GM12878 (cell line): ENCODE measurements around the gene CFDP1. TPM values are rescaled to one million over a fixed set of nuclear protein-coding genes. Genes with fewer than 3 reads are reported as not detected.

Source experiments
- ATAC-seq: fragments of 200-7000 bp; cut with Tn5 transposase; 3 replicates; pipeline ENCODE4 v1.9.1; 2020; ENCODE audit warnings: mild to moderate bottlenecking, moderate library complexity
- BruUV-seq: library from RNA; stranded (reverse); fragments of 400-500 nt; replicated peaks from 2 replicates; lab custom pipeline; 2021; lab: Mats Ljungman, UMichigan
- CTCF ChIA-PET: fragments of 300-600 bp; sonication (Branson Sonifier 250); formaldehyde crosslinking; extraction: SDS; loops from one replicate; lab custom pipeline; 2021; ENCODE audit warnings: inconsistent platforms; lab: Yijun Ruan, JAX
- POLR2A ChIA-PET: fragments of 350-600 bp; formaldehyde crosslinking; extraction: SDS; loops from one replicate; lab custom pipeline; 2021; ENCODE audit warnings: inconsistent platforms; lab: Charles Lee
- RAD21 ChIA-PET: fragments of 300-600 bp; sonication (Branson Sonifier 250); formaldehyde crosslinking; loops from one replicate; lab custom pipeline; 2023; ENCODE audit warnings: antibody characterized with exemption; ENCODE audit not compliant: unreplicated experiment; lab: Charles Lee
- SMC1A ChIA-PET: fragments of 300-600 bp; sonication (Branson Sonifier 250); formaldehyde crosslinking; loops from one replicate; lab custom pipeline; 2023; ENCODE audit not compliant: unreplicated experiment, uncharacterized antibody; lab: Charles Lee
- DNase-seq: peaks from one replicate; pipeline ENCODE4 v3.0.0-alpha.2; 2011; ENCODE audit warnings: low read depth, low spot score
- FAIRE-seq: peaks from 3 replicates; lab custom pipeline; 2011; peaks lifted over from hg19 to GRCh38; lab: Jason Lieb, UNC
- H2AFZ ChIP-seq: 2 replicates; pipeline ENCODE4 v1.6.0; 2011; ENCODE audit warnings: low read depth, low read length, control low read depth; ENCODE audit not compliant: control insufficient read depth
- H3K27ac ChIP-seq: 2 replicates; pipeline ENCODE4 v1.5.1; 2011; ENCODE audit warnings: control low read depth; ENCODE audit not compliant: control insufficient read depth, insufficient read depth
- H3K27me3 ChIP-seq, 2 experiments: replicated peaks in 1 of 2; 2 replicates each; pipeline versions ENCODE4 v1.6.0 to v1.6.1; 2011; ENCODE audit warnings: low read length in 1 of 2; ENCODE audit not compliant: control insufficient read depth in 2 of 2, insufficient read depth in 2 of 2
- H3K36me3 ChIP-seq, 2 experiments: 2 replicates each; pipeline ENCODE4 v1.5.1; 2011; ENCODE audit warnings: low read length in 1 of 2; ENCODE audit not compliant: control insufficient read depth in 2 of 2, insufficient read depth in 2 of 2
- H3K4me1 ChIP-seq: 2 replicates; pipeline ENCODE4 v1.6.1; 2011; ENCODE audit warnings: mild to moderate bottlenecking, low read length, moderate library complexity, mixed read lengths; ENCODE audit not compliant: control insufficient read depth, insufficient read depth
- H3K4me2 ChIP-seq: 2 replicates; pipeline ENCODE4 v1.6.0; 2011; ENCODE audit warnings: control low read depth; ENCODE audit not compliant: control insufficient read depth, insufficient read depth
- H3K4me3 ChIP-seq: fragments of 200-600 bp; sonication (generic); 2 replicates; pipeline ENCODE4 v1.5.1; 2016
- H3K79me2 ChIP-seq: 2 replicates; pipeline ENCODE4 v1.6.0; 2011; ENCODE audit warnings: low read length; ENCODE audit not compliant: control insufficient read depth, insufficient read depth
- H3K9ac ChIP-seq: 2 replicates; pipeline ENCODE4 v1.8.0; 2011; ENCODE audit warnings: low read length, control low read depth, mixed read lengths; ENCODE audit not compliant: control insufficient read depth, insufficient read depth
- H3K9me3 ChIP-seq: replicated peaks from 3 replicates; pipeline ENCODE4 v1.5.1; 2011; ENCODE audit warnings: mild to moderate bottlenecking, low read length; ENCODE audit not compliant: control insufficient read depth, insufficient read depth
- H4K20me1 ChIP-seq: 2 replicates; pipeline ENCODE4 v1.6.0; 2011; ENCODE audit not compliant: control insufficient read depth, insufficient read depth
- CBFB ChIP-seq: IDR thresholded peaks from 2 replicates; pipeline ENCODE4 v1.6.1; 2016; ENCODE audit warnings: antibody characterized with exemption, low read depth
- CHD2 ChIP-seq: IDR thresholded peaks from 2 replicates; pipeline ENCODE4 v1.6.1; 2011; ENCODE audit warnings: low read depth, low read length, improper control_type of control experiment, borderline replicate concordance
- CTCF ChIP-seq, 3 experiments: IDR thresholded peaks in 2 of 3; conservative IDR thresholded peaks in 1 of 3; 2 replicates each; pipeline ENCODE4 v1.5.1; 2011; ENCODE audit warnings: low read depth in 3 of 3, low read length in 3 of 3, mild to moderate bottlenecking in 3 of 3, control low read depth in 2 of 3, moderate library complexity in 2 of 3, inconsistent platforms in 1 of 3, mixed read lengths in 1 of 3; ENCODE audit not compliant: control insufficient read depth in 2 of 3, insufficient read depth in 1 of 3; ENCODE audit errors: extremely low read depth in 1 of 3
- EGR1 ChIP-seq, 2 experiments: IDR thresholded peaks; 1 replicate in 1 of 2; 2 replicates in 1 of 2; pipeline ENCODE4 v1.6.1; 2011 to 2012; ENCODE audit warnings: low read depth in 2 of 2, low read length in 2 of 2, borderline replicate concordance in 1 of 2, mild to moderate bottlenecking in 1 of 2, moderate library complexity in 1 of 2
- EP300 ChIP-seq, 2 experiments: fragments of 150-350 bp in 1 of 2; IDR thresholded peaks; 2 replicates each; pipeline ENCODE4 v1.6.1; 2011 to 2012; ENCODE audit warnings: low read depth in 2 of 2, low read length in 2 of 2, borderline replicate concordance in 1 of 2, improper control_type of control experiment in 1 of 2, inconsistent platforms in 1 of 2; ENCODE audit not compliant: control insufficient read depth in 1 of 2
- HDAC2 ChIP-seq: fragments of 200-600 bp; sonication (generic); IDR thresholded peaks from 2 replicates; pipeline ENCODE4 v1.6.1; 2017
- IRF4 ChIP-seq: IDR thresholded peaks from 2 replicates; pipeline ENCODE4 v1.6.1; 2011; ENCODE audit warnings: low read depth, low read length
- LARP7 ChIP-seq: fragments of 450-650 bp; IDR thresholded peaks from 2 replicates; pipeline ENCODE4 v1.6.1; 2017; ENCODE audit warnings: mild to moderate bottlenecking
- POLR2AphosphoS2 ChIP-seq: IDR thresholded peaks from 2 replicates; pipeline ENCODE4 v1.6.1; 2011; ENCODE audit warnings: low read depth, mild to moderate bottlenecking, low read length, improper control_type of control experiment, moderate library complexity
- ZNF687 ChIP-seq: fragments of 450-650 bp; IDR thresholded peaks from 2 replicates; pipeline ENCODE4 v1.6.1; 2017; ENCODE audit warnings: mild to moderate bottlenecking, moderate library complexity
- WGBS: methylation state at CpG from one replicate; pipeline ENCODE4 v1.1.6; 2016; ENCODE audit warnings: low lambda C conversion rate; ENCODE audit not compliant: insufficient replicate concordance, insufficient coverage; ENCODE audit errors: missing lambda C conversion rate; 5-methylcytosine and 5-hydroxymethylcytosine counted together
- in situ Hi-C: fragments of 300-500 bp; cut with MboI; formaldehyde crosslinking; loops from 9 replicates; pipeline ENCODE4 v1.14.3; 2018; ENCODE audit warnings: mixed read lengths
- intact Hi-C: fragments of 100-400 bp; cut with micrococcal nuclease; formaldehyde crosslinking; loops from one replicate; pipeline ENCODE4 v1.14.2; 2022; ENCODE audit not compliant: unreplicated experiment
- polyA plus RNA-seq, 11 experiments: library from polyadenylated mRNA; depleted of rRNA in 4 of 11; unstranded in 6 of 11; stranded (reverse) in 5 of 11; fragments of >200 nt; fragmentation: Nextera tagmentation in 4 of 11; fragmentation: Illumina TruSeq in 1 of 11; extraction: Ambion mirVana in 4 of 11; extraction: Trizol in 1 of 11; gene quantifications; 1 replicate in 1 of 11; 2 replicates in 10 of 11; pipeline versions ENCODE4 v1.2.1 to v1.2.3, GENCODE V29; 2011 to 2016; ENCODE audit warnings: inconsistent platforms in 2 of 11, missing spikeins in 2 of 11, low read depth in 1 of 11
- total RNA-seq, 4 experiments: library from RNA; depleted of rRNA in 3 of 4; stranded (reverse); fragments of >200 nt in 3 of 4; fragmentation: Illumina TruSeq in 1 of 4; extraction: Trizol in 1 of 4; gene quantifications; 2 replicates each; pipeline versions ENCODE4 v1.2.1 to v1.2.3, GENCODE V29; 2013 to 2021
- TF ChIP-seq, protein P1 (sequence below): IDR thresholded peaks from 2 replicates; pipeline ENCODE4 v1.6.1; 2011; ENCODE audit warnings: borderline replicate concordance, low read depth, mild to moderate bottlenecking, moderate library complexity, mixed read lengths, low read length; ENCODE audit not compliant: insufficient read depth; ENCODE audit errors: extremely low read length
- TF ChIP-seq, protein P2 (sequence below): fragments of 450-650 bp; IDR thresholded peaks from 2 replicates; pipeline ENCODE4 v1.6.1; 2016; ENCODE audit warnings: mild to moderate bottlenecking

CFDP1 gene
- total and polyA plus RNA-seq, 10 of the 15 experiments (the other 5 are each of a cell fraction or from before 2014, with no cell fraction given) = 22.3 to 64.8 (median 36.7) TPM

DNA sequence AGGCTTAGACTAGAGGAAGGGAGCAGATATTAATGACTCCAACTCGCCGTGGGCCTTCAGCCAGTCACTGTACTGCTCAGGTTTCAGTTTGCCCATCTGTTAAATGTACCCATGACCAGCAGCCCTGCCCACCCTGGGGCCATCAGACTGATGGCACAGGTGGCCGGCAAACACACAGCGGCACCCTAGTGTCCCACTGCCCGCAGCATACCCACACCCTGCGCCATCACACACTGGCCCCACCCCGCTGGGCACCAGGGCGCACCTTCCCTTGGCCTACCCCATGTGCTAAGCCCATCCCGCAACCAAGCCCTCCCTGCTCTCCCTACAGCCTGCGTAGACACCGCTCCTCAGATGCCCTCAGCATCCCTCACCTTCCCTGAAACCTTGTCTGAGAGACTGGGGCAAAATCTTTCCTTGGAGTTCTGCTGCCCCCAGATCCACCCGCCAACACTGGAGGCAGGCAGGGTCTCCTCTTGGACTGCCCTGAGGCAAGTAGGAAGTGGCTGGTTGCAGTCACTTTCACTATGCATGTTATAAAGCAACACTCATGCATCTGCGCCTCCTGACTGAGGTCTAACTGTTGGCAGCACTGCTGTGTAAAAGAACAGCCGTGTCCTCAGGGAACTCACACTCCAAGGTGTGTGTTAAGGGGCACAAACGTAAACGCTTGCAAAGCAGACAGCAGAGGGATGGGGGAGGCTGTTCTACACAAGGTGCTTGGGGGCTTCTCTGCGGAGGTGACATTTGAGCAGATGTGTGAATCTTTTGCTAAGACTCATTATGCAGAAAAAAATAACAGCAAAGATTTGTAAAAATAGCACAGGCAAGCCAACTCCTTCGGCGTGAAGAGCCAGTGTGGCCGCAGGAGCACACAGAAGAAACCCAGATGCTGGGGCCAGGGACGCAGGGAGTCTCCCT is 175.2 kb downstream of the CFDP1 start:
- FAIRE-seq (peak; percentile 13), ATAC-seq (peak; percentile 19; the same call in 2 of the 3 replicates), DNase-seq (no peak)
- Histone ChIP-seq H3K9me3 (no peaks in the 10 kb centered on the region), H3K79me2 (no peaks in the 10 kb centered on the region), H3K9ac (no peak overlapping the region), H2AFZ (no peak overlapping the region)
- RAD21 ChIA-PET = no interaction called here
- WGBS = 63% methylated on average over 21 of the region's 21 CpGs
- no TSS peak for BruUV-seq
- no peak for TF ChIP-seq CHD2
- TF ChIP-seq, protein P1, sequence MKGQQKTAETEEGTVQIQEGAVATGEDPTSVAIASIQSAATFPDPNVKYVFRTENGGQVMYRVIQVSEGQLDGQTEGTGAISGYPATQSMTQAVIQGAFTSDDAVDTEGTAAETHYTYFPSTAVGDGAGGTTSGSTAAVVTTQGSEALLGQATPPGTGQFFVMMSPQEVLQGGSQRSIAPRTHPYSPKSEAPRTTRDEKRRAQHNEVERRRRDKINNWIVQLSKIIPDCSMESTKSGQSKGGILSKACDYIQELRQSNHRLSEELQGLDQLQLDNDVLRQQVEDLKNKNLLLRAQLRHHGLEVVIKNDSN = no peak
- no peak for TF ChIP-seq EP300 (IDR thresholded peaks at IDR 0.05; ENCODE audit: borderline replicate concordance in 1 of 2, control insufficient read depth in 1 of 2, low read depth in 2 of 2, low read length in 2 of 2)
- TF ChIP-seq IRF4 = no peak
- TF ChIP-seq POLR2AphosphoS2 = no peak
- TF ChIP-seq, protein P2, sequence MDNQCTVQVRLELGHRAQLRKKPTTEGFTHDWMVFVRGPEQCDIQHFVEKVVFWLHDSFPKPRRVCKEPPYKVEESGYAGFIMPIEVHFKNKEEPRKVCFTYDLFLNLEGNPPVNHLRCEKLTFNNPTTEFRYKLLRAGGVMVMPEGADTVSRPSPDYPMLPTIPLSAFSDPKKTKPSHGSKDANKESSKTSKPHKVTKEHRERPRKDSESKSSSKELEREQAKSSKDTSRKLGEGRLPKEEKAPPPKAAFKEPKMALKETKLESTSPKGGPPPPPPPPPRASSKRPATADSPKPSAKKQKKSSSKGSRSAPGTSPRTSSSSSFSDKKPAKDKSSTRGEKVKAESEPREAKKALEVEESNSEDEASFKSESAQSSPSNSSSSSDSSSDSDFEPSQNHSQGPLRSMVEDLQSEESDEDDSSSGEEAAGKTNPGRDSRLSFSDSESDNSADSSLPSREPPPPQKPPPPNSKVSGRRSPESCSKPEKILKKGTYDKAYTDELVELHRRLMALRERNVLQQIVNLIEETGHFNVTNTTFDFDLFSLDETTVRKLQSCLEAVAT = no peak
- TF ChIP-seq CBFB = no peak
- TF ChIP-seq ZNF687 = no peak
- no peak for TF ChIP-seq HDAC2
- TF ChIP-seq EGR1 (IDR thresholded peaks at IDR 0.05; ENCODE audit: borderline replicate concordance in 1 of 2, low read depth in 2 of 2, low read length in 2 of 2) = no peak
- no peak for TF ChIP-seq LARP7
- TF ChIP-seq CTCF (IDR thresholded peaks at IDR 0.05 in 2 of 3, conservative IDR thresholded peaks at IDR 0.05 in 1 of 3; ENCODE audit: control insufficient read depth in 2 of 3, extremely low read depth in 1 of 3, insufficient read depth in 1 of 3, low read depth in 3 of 3, low read length in 3 of 3) = no peak
- TF ChIP-seq, all 136 proteins: peak for 0
- H3K4me2 ChIP-seq = no peak overlapping the region
- CTCF ChIA-PET = no interaction called here
- H3K4me3 ChIP-seq = no peak overlapping the region
- SMC1A ChIA-PET = no interaction called here
- POLR2A ChIA-PET = no interaction called here
- peaks cover 5% of the 10 kb centered on the region; the same call in 1 of the 2 replicates for H4K20me1 ChIP-seq
- peaks cover 6% of the 10 kb centered on the region; the same call in 1 of the 2 replicates for H3K4me1 ChIP-seq
- in situ Hi-C loops (no loop called here), intact Hi-C loops (no loop called here)
- H3K27ac ChIP-seq = no peak overlapping the region
- no peaks in the 10 kb centered on the region; a peak in 1 of 4 replicates for H3K27me3 ChIP-seq
- H3K36me3 ChIP-seq = no peaks in the 10 kb centered on the region
